Measurements from ENCODE around the gene STAP2.

DNA sequence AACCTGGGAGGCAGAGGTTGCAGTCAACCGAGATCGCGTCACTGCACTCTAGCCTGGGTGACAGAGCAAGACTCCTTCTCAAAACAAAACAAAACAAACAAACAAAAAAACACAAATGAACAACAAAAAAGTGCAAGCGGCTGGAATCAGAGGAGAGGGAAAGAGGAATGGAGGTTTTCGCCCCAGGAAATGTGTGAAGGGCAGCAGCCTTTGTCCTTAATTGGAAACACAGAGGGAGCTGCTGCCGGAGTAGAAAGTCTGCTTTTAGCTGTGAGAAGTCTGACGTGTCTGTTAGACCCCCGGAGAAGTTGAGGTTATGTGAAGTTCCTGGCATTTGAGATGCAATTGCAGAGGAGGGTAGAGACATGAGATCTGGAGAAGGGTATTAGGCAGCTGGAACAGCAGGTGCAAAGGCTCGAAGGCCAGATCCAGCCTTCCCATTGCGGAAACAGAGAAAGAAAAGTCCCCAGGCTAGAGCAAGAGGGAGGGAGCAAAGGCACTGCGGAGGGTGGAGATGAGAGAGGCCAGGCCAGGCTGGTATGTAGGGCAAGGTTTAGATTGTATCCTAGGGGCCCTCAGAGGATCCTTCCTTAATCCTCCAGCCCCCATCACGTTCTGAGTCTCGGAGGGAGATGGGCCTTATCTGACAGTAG is 36.9 kb downstream of the STAP2 start:
- TF ChIP-seq CTCF (IDR thresholded peaks at IDR 0.05; ENCODE audit: insufficient read depth, low read length) (no peak), SPI1 (IDR thresholded peaks at IDR 0.05; ENCODE audit: borderline replicate concordance, low read depth) (no peak), GABPA (IDR thresholded peaks at IDR 0.05; ENCODE audit: low read depth) (no peak), POLR2AphosphoS5 (IDR thresholded peaks at IDR 0.05; ENCODE audit: low read depth) (no peak), REST (IDR thresholded peaks at IDR 0.05; ENCODE audit: insufficient replicate concordance, low read depth) (no peak)

All from HL-60 (cell line).